Activated CD8-positive, alpha-beta T cell treated with anti-CD3 and anti-CD28 coated beads for 36 hours (primary cell): Measurements from ENCODE around the gene CERKL. TPM values are rescaled to one million over a fixed set of nuclear protein-coding genes. Genes with fewer than 3 reads are reported as not detected.

Source experiments
- ATAC-seq: fragments of 200-7000 bp; cut with Tn5 transposase; one replicate; pipeline ENCODE4 v1.10.0; 2021; ENCODE audit warnings: mild to moderate bottlenecking, moderate library complexity
- CTCF ChIA-PET: fragments of 350-600 bp; sonication (Branson Sonifier 250); formaldehyde crosslinking; loops from one replicate; lab custom pipeline; 2021; ENCODE audit warnings: antibody characterized with exemption; lab: Charles Lee
- POLR2A ChIA-PET: fragments of 350-600 bp; sonication (Branson Sonifier 250); formaldehyde crosslinking; loops from one replicate; lab custom pipeline; 2021; ENCODE audit warnings: antibody characterized with exemption; lab: Charles Lee
- DNase-seq: peaks from one replicate; pipeline ENCODE4 v3.0.0-alpha.2; 2020
- H3K27ac Mint-ChIP-seq: one replicate; pipeline ENCODE4 v1.8.0; 2021; ENCODE audit warnings: mild to moderate bottlenecking, mixed read lengths
- H3K27me3 Mint-ChIP-seq: one replicate; pipeline ENCODE4 v1.8.0; 2021; ENCODE audit warnings: mixed read lengths
- H3K36me3 Mint-ChIP-seq: one replicate; pipeline ENCODE4 v1.8.0; 2021; ENCODE audit warnings: low read depth, mixed read lengths
- H3K4me1 Mint-ChIP-seq: one replicate; pipeline ENCODE4 v1.8.0; 2021; ENCODE audit warnings: low read depth, mixed read lengths
- H3K4me3 Mint-ChIP-seq: one replicate; pipeline ENCODE4 v1.8.0; 2021; ENCODE audit warnings: mild to moderate bottlenecking, moderate library complexity, mixed read lengths
- H3K9me3 Mint-ChIP-seq: one replicate; pipeline ENCODE4 v1.8.0; 2021; ENCODE audit warnings: mixed read lengths
- CTCF ChIP-seq: fragments of 200-600 bp; IDR thresholded peaks from one replicate; pipeline ENCODE4 v1.8.0; 2022; ENCODE audit warnings: antibody characterized with exemption, mild to moderate bottlenecking
- intact Hi-C: fragments of 100-400 bp; cut with micrococcal nuclease; formaldehyde crosslinking; loops from one replicate; pipeline ENCODE4 v1.10.0; 2022
- total RNA-seq, 2 experiments: library from RNA; stranded (reverse); gene quantifications; one replicate each; pipeline ENCODE4 v1.2.3, GENCODE V29; 2021

The CERKL gene
- total RNA-seq, 2 experiments from 2014 or later = 0.11 to 0.20 TPM

DNA sequence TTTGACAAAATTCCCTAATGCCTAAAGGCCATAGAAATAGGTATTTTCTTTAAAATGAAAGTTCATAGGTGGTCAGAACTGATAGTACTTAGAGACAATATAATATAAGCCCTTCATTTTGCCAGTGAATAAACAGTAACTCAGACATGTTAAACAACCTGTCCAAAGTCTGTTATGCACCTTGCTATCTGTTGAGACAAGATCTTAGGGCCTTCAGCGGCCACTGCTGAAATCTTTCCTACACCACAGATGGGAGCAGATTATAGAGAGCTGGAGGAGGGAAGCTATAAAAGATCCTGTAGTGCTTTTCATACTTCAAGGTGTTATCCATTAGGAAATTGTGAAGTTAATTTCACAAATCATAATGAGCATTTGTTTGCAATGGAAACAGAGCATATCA is 13.8 kb downstream of the CERKL start:
- H3K9me3 Mint-ChIP-seq = no peaks in the 10 kb centered on the region
- no peak for ATAC-seq
- POLR2A ChIA-PET = no interaction called here
- no peak for TF ChIP-seq CTCF
- no peaks in the 10 kb centered on the region for H3K36me3 Mint-ChIP-seq
- DNase-seq = no peak
- CTCF ChIA-PET = interaction anchor here (1.8 kb wide), 1 partner anchor 13 kb away, joined by 6 read pairs; the partner anchor contains the start of gene CERKL
- H3K27me3 Mint-ChIP-seq = peaks cover 23% of the 10 kb centered on the region
- H3K4me3 Mint-ChIP-seq = no peak overlapping the region
- H3K27ac Mint-ChIP-seq = no peak overlapping the region
- no peaks in the 10 kb centered on the region for H3K4me1 Mint-ChIP-seq
- intact Hi-C loops = no loop called here

DNA sequence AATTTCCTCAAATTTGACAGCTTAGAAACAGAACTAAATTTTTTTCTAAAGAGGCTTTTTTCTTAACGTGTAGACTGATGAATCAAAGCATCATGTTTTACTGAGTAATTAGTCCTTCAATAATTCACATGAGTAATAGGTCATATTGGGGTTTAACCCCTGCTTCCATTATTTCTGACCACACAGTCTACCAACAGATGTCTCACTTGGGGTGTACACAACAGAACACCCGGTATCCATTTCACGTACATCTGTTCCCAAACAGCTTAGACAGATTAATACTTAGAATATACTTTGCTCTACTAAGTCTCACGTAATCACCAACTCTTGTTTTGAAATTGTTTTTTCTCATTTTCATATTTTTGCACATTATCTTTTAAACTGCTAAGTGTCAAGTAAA is 14.8 kb downstream of the CERKL start:
- H3K4me3 Mint-ChIP-seq = no peak overlapping the region
- no peaks in the 10 kb centered on the region for H3K4me1 Mint-ChIP-seq
- TF ChIP-seq CTCF = no peak
- peaks cover 17% of the 10 kb centered on the region for H3K27me3 Mint-ChIP-seq
- DNase-seq (no peak), ATAC-seq (no peak)
- no peak overlapping the region for H3K27ac Mint-ChIP-seq
- H3K36me3 Mint-ChIP-seq = no peaks in the 10 kb centered on the region
- no peaks in the 10 kb centered on the region for H3K9me3 Mint-ChIP-seq
- ChIA-PET CTCF (interaction anchor here (0.7 to 2.4 kb wide), 3 partner anchors 11 to 73 kb away, joined by 3 to 8 read pairs (median 3); no protein-coding TSS in a partner anchor), POLR2A (no interaction called here)
- intact Hi-C loops = no loop called here

DNA sequence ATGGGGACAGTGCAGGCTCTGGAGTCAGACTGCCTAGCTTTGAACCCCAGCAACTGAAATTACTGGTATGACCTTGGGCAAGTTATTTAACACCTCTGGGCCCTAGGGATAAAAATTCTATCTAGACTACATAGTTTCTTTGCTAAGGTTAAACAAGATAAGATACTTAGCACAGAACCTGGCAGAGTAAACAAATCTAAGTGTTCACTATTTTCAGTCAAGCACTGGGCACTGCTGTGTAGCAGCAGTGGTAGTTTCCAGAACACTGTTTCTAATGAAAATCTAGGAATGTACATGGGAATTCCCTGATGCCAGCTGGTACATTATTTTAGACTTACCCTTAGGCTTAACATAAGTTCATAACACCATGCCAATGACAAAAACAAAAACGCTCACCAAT is 17.2 kb downstream of the CERKL start:
- no peak for ATAC-seq
- TF ChIP-seq CTCF = no peak
- no peaks in the 10 kb centered on the region for H3K9me3 Mint-ChIP-seq
- POLR2A ChIA-PET = no interaction called here
- H3K27ac Mint-ChIP-seq = no peak overlapping the region
- intact Hi-C loops = no loop called here
- CTCF ChIA-PET = no interaction called here
- DNase-seq = no peak
- no peaks in the 10 kb centered on the region for H3K36me3 Mint-ChIP-seq
- peaks cover 5% of the 10 kb centered on the region for H3K27me3 Mint-ChIP-seq
- no peaks in the 10 kb centered on the region for H3K4me1 Mint-ChIP-seq
- H3K4me3 Mint-ChIP-seq = no peak overlapping the region

DNA sequence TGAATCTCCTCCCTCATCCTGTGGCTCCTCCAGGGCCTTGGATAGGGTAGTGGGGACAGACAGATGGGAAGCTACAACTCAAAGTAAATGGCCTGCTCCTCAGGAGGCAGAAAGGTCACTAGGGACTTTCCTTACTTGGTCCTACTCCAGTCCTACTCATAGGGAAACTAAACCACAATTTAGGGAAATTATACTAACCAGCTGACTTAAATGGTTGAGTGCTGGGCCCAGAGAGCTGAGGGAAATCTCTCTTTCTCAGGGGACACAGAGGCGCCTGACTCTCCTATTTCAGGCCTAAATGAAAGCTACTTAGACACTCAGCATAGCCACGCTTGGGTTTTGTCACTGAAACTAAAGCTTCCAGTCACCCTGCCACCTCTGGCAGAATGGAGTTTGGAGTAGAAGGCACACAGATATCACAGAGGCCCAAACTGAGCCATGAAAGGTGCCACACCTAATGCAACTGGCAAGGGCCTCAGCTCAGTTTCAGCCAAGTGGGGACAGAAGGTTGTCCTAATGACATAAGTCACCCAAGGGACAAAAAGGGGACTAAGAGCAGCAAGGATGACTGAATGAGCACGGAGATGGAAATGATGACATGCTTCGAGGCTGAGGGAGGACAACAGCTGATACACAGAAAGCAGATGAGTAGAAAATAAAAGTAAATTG is 24.0 kb downstream of the CERKL start:
- Mint-ChIP-seq H3K36me3 (no peaks in the 10 kb centered on the region), H3K27me3 (peaks cover 1% of the 10 kb centered on the region), H3K27ac (no peak overlapping the region), H3K4me1 (no peaks in the 10 kb centered on the region), H3K9me3 (no peaks in the 10 kb centered on the region), H3K4me3 (no peak overlapping the region)
- intact Hi-C loops = no loop called here
- ChIA-PET CTCF (no interaction called here), POLR2A (no interaction called here)
- ATAC-seq (no peak), DNase-seq (no peak)
- no peak for TF ChIP-seq CTCF

GRCh38 chr2:181628590-181629585 is 28.0 kb downstream of the CERKL start:
- H3K36me3 Mint-ChIP-seq = no peaks in the 10 kb centered on the region
- no peak for ATAC-seq
- no peaks in the 10 kb centered on the region for H3K4me1 Mint-ChIP-seq
- intact Hi-C loops = no loop called here
- no peak overlapping the region for H3K4me3 Mint-ChIP-seq
- H3K27me3 Mint-ChIP-seq = peaks cover 8% of the 10 kb centered on the region
- no peak overlapping the region for H3K27ac Mint-ChIP-seq
- ChIA-PET CTCF (no interaction called here), POLR2A (no interaction called here)
- no peak for DNase-seq
- TF ChIP-seq CTCF = no peak
- H3K9me3 Mint-ChIP-seq = no peaks in the 10 kb centered on the region
